ENCODE results near the gene PTPRM.

Gene PTPRM

GRCh38 chr18:7886436-7886835 lies 319.3 kb downstream of the PTPRM start:
- no peak overlapping the region for H3K4me3 ChIP-seq (ENCODE audit: low read depth, low read length)
- TF ChIP-seq CTCF (IDR thresholded peaks at IDR 0.05; ENCODE audit: low read depth, low read length), result no peak

GRCh38 chr18:7889515-7889914 lies 322.4 kb downstream of the PTPRM start:
- H3K4me3 ChIP-seq (ENCODE audit: low read depth, low read length), result no peak overlapping the region

GRCh38 chr18:7890075-7890474 lies 323.0 kb downstream of the PTPRM start:
- H3K4me3 ChIP-seq (ENCODE audit: low read depth, low read length), result no peak overlapping the region
- no peak for TF ChIP-seq CTCF (IDR thresholded peaks at IDR 0.05; ENCODE audit: low read depth, low read length)

More at GRCh38 chr18:7889515-7889914, 322.4 kb downstream of the PTPRM start:
- no peak for TF ChIP-seq CTCF (IDR thresholded peaks at IDR 0.05; ENCODE audit: low read depth, low read length)

GRCh38 chr18:7892556-7892955 lies 325.4 kb downstream of the PTPRM start:
- no peak overlapping the region for H3K4me3 ChIP-seq (ENCODE audit: low read depth, low read length)
- TF ChIP-seq CTCF (IDR thresholded peaks at IDR 0.05; ENCODE audit: low read depth, low read length), result no peak

GRCh38 chr18:7894592-7894991 lies 327.5 kb downstream of the PTPRM start:
- TF ChIP-seq CTCF (IDR thresholded peaks at IDR 0.05; ENCODE audit: low read depth, low read length), result no peak
- H3K4me3 ChIP-seq (ENCODE audit: low read depth, low read length), result no peak overlapping the region

- TF ChIP-seq CTCF (IDR thresholded peaks at IDR 0.05; ENCODE audit: low read depth, low read length), result no peak
- no peak overlapping the region for H3K4me3 ChIP-seq (ENCODE audit: low read depth, low read length)
Measured at GRCh38 chr18:7895346-7895745, 328.2 kb downstream of the PTPRM start.

GRCh38 chr18:7896161-7896560 lies 329.0 kb downstream of the PTPRM start:
- no peak overlapping the region for H3K4me3 ChIP-seq (ENCODE audit: low read depth, low read length)
- TF ChIP-seq CTCF (IDR thresholded peaks at IDR 0.05; ENCODE audit: low read depth, low read length), result no peak

All from WI38 (cell line).